GM12801 (cell line): Measurements from ENCODE around the gene PLPP6.

ENCODE experiments used
- TF ChIP-seq, protein P1 (sequence below): IDR thresholded peaks from one replicate; pipeline ENCODE4 v1.5.1; 2011; ENCODE audit warnings: control low read depth; ENCODE audit not compliant: insufficient read length; ENCODE audit errors: extremely low read depth

The PLPP6 gene

DNA sequence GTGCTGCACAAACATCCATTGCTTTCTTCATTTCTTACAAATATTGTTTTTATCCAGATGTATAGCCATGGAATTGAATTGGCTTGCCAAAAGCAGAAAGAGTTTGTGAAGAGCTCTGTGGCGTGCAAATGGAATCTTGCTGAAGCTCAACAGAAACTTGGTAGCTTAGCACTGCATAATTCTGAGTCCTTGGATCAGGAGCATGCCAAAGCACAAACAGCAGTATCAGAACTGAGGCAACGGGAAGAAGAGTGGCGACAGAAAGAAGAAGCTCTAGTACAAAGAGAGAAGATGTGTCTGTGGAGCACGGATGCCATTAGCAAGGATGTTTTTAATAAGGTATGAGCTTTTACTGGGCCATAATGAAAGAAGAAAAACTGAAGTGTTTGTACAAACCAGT, 22.7 kb downstream of the PLPP6 start:
- TF ChIP-seq, protein P1, sequence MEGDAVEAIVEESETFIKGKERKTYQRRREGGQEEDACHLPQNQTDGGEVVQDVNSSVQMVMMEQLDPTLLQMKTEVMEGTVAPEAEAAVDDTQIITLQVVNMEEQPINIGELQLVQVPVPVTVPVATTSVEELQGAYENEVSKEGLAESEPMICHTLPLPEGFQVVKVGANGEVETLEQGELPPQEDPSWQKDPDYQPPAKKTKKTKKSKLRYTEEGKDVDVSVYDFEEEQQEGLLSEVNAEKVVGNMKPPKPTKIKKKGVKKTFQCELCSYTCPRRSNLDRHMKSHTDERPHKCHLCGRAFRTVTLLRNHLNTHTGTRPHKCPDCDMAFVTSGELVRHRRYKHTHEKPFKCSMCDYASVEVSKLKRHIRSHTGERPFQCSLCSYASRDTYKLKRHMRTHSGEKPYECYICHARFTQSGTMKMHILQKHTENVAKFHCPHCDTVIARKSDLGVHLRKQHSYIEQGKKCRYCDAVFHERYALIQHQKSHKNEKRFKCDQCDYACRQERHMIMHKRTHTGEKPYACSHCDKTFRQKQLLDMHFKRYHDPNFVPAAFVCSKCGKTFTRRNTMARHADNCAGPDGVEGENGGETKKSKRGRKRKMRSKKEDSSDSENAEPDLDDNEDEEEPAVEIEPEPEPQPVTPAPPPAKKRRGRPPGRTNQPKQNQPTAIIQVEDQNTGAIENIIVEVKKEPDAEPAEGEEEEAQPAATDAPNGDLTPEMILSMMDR = no peak

DNA sequence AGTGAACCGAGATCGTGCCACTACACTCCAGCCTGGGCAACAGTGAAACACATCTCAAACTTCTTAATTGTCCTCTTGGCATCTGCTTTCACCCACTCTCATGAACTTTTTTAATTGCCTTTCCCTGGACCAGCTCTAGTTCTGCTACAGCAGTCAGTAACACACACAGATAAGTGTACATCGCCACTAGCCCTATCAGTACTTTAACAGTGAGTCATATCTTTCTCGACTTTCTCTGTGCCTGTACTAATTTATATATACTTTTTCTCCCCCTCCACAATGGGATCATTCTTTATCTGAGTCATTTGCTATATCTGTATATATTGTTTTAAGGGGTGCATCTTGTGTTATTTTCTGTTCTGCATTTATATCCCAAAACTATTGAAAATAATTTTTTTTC, 24.0 kb downstream of the PLPP6 start:
- TF ChIP-seq, protein P1 = no peak

DNA sequence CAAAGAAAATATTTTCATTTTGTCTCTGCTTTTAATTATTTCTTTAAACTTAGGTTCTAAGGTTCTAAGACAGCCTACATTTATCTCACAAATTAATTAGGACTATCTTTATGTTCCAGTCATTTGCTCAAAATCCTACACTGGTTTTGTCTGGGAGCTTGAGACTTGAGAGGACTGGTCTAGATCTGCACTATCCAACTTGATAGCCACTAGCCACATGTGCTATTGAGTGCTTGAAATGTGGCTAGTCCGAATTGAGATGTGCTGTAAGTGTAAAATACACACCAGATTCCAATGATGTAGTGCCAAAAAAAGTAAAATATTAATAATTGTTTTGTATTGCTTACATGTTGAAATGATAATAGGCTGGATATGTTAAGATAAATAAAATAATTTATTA, 24.5 kb downstream of the PLPP6 start:
- TF ChIP-seq, protein P1 = no peak

DNA sequence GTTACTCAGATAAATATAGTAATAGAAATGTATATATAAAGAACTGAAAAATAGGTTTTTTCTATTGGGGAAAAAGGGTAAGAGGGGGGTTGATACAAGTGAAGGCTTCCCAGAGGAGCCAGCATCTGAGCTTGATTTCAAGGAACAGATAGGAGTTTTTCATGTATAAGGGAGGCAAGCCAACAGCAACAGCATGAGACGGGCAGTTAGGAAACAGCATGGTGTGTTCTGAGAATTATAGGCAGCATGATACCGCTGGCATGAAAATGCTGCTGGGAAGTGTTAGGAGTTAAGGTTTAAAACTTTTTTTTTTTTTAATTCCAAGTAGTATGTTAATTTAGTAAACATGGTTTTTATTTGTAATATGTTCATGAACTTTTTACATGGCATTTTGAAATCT, 26.9 kb downstream of the PLPP6 start:
- TF ChIP-seq, protein P1 = no peak

DNA sequence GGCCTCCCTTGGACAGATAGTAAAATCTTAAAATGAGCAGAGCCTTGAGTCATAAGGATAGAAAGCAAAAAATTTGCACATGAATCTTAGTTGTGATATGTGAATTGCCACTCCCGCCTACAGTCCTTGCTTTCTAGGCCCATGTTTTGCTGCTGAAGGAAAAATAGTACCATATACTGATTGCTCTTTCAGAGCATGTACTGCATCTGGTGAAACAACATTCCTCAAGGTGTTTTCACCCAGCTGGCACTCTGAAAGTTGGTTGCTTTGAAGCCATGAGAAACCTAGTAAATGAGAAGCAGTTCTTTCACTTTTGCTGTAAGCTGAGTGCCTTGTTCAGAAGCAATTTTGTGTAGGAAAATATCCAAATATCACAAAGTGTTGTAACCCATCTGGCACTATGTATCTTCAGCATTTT, 27.6 kb downstream of the PLPP6 start:
- TF ChIP-seq, protein P1 = no peak

DNA sequence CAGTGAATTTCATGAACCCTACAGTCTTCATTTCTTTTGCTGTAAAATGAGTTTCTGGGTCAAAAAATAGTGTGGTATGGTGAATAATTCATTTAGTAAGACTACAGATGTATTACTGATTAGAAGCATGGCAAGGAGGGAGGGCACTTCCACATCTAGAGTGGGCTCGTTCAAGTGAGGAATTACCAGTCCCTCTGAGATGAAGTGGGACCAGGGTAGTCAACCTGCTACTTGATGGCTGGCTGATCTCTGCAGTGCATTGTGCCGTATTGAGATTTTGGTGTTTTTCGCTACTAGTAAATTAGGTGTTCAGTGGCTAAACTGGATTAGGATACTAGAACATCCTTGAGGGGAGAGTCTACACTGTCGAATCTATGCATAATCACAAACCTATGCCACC, 28.1 kb downstream of the PLPP6 start:
- TF ChIP-seq, protein P1 = no peak

DNA sequence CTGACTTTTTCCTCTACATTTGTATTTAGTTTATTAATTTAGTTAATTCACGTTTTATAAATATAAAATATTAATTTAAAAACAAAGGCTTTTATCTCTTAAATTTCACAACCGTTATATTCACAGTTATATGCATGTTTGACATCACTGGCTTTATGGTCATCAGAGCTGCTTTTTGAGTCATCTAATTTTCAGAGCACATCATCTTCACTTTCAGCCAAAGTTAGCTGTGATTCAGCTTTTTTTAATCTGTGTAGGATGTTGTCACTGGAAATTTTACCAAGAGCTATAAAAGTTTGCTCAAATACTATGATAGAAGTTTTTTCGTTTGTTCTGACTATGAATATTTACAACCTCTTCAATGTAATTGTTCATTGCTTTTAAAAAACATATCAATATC, 29.7 kb downstream of the PLPP6 start:
- TF ChIP-seq, protein P1 = no peak

DNA sequence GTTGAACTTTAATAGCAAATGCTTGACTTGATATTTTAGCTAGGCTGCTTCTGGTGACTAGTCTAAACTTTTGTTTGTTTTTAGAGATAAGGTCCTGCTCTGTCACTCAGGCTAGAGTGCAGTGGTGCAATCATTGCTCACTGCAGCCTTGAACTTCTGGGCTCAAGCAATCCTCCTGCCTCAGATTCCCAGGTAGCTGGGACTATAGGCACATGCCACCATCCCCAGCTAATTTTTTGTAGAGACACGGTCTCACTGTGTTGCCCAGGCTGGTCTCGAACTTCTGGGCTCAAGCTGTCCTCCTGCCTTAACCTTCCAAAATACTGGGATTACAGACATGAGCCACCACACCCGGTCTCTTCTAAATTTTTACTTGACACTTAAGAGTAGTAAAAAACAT, 38.0 kb downstream of the PLPP6 start:
- TF ChIP-seq, protein P1 = no peak
